GM18508 (cell line): ENCODE data around the gene POLG.

Experiments used
- ATAC-seq: cut with Tn5 transposase; IDR thresholded peaks from one replicate; pipeline ENCODE4 v1.9.1; 2021; ENCODE audit warnings: moderate number of reproducible peaks; ENCODE audit not compliant: insufficient read depth, unreplicated experiment

Gene POLG

DNA sequence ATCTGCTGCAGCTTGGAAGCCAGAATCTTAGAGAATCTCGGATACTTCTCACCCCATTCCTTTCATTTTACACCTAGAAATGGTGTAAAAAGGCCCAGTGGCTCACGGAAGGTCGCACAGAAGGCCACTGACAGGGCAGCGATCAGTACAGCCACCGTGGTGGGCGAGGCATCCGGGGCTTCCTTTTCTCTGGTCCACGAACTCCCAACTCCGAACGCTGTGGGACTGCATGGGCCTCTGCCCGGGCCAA, 36.3 kb upstream of the POLG start:
- ATAC-seq, result no peak

DNA sequence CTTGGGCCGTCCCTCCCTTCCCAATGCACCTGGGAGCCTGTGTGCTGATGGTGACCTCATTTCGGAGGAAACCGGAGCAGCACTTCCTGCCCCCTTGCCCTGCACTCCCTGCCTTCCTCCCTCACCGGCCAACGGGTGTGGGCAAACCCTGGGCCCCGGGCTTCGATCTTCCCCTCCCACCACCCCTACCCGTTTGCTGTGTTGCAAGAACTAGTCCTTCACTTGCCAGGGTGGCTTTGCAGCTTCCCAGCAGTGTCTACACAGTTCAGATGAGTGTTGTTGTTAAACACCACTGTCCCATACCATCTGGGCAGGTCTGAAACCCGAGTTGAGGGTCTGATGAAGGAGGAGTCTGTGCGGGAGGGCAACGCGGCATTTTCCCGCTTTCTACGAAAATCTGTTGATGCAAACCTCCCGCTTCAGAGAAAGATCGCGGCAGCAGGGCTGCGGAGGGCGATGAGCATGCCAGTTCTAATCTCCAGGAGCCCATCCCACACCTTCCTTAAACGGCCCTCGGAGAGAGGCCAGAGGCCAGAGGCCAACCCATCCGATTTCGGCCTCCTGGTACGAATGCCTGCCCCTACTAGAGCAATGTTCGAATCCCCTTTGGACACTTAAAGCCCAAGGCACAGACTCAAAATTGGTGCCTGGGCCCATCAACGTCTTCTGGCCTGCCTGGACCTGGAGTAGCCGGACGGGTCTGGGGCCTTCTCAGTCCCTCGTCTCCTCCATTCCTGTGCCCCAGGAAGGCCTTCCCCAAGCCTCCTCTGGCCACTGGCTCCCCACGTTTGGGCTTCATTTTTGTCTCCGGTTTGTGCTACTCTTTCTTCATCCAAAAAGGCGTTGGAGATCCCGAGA, 35.7 kb upstream of the POLG start:
- ATAC-seq, result no peak

DNA sequence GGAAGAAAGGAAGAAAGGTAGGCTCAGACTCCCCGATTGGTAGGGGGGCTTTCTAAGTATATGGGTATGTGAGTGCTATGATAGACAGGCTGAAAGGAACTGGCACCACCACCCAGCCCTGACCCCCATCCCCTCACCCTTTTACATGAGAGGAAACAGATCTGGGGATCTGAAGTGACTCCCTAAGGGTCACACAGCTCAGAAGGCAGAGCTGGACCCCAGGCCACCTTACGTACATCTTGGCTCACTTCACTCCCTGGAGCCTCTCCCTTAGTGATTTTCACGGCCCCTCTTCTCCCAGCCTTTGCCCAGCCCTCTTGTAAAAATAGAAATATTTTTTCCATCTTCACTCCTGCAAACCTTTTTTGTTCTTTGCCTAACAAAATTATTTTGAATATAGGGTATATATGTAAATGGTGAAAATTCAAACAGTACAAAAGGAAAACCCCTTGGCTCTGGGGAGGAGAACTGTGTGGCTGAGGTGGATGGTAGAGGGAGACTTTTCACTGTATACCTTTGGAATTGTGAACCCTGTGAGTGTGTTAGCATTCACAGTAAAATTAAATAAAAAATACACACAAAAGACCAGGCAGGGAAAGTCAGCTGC, 34.8 kb upstream of the POLG start:
- ATAC-seq, result no peak

DNA sequence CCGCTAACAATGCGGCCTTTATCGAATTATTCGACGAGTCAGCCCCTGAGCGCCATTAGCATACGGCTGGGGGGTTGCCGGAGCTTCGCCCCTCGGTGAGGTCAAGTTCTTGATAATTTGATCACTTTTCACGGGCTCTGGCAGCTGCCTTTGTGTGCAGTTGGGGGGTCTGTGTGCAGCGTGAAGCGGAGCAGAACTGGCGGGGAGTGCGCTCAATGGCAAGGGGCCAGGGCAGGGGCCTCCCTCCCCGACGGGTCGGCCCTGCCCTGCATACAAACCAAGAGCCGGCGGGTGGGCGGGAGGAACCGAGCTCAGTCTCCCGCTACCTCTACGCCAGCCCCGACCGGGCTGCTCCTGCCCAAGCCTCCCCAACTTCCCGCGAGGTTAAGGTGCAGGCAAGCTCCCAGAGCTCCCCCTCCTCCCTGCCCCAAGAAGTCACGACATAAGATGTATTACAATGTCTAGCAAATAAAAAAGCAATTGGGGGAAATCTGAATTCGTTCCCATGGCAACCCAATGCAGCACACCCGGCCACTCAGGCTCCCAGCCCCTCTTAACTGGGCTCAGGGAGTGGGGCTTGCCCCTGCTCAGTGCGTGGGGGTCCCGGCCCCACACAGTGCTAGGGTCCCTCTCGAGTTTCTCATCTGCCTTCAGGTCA, 34.1 kb upstream of the POLG start:
- ATAC-seq, result no peak

DNA sequence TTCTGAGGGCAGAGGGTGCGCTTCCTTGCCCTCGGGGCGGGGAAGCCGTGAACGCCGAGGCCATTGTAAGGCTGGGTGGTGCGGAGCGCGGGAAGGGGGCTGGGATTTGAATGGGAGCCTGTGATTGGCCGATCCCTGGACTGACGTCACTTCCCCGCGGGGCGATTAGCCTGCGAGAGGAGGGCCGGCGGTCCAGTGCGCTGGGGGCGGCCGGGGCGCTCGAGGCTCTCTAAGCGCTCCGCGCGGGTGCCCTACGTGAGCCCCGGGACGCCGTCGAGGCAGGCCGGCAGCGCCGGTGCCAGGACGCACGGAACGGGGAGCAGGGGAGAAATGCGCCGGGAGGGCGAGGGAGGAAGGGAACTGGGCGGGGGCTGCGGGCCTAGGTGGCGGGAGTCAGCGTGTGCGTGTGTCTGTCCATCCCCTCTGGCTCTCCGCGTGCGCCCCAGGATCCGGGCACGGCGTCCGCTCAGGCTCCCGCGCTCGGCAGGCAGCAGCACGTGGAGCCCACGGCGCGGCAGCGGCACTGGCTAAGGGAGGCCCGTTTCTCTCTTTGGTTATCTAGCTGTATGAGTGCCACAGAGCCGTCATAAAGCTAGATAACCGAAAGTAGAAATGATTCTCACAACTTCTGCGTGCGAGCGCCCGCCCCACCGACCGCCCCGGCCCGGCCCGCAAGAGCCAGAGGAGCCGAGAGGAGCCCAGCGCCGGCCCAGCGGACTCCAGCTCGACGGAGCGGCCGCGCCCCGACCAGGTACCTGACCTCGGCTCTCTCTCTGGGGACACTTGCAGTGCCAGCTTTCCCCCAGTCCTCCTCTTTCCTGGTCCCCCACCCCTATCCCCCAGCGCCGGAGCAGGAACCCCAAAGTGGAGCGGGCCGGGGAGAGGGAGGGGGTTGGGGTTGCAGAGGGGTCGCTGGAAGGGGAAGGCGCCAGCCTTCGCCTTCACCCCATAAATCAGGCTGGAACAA, 33.1 kb upstream of the POLG start:
- no peak for ATAC-seq

DNA sequence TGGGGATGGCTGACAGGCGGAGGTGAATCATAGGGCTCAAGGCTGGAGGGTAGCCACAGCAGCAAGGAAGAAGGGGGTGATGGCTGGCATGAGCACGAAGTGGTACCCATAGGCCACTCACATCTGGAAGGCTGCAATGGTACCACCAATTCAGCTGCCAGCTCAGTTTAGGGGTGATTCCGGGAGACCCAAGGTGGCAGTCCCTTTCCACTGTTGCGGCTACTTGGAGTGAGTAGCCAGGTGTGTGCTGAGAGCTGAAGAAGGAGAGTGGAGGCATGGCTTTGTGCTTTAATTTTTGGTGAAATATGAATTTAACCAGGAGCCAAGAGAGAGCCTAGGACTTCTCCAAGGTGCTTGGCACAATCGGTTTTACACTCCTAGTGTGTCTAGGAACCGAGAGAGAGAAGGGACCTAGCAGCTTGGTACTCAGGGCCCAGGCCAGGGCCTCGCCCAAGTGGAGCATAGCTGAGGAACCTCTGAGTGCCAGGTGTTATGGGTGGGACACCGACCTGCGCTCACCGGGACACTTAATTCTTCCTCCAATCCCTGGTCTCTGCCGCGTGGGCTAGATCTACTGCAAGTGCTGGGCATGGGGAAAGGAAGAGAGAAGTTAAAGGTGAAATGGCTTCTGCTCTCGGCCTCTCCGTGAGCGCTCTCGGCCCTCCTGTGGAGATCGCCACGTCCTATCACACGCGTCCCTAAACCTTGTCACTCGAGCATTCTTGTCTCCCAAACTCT, 32.2 kb upstream of the POLG start:
- ATAC-seq, result no peak

DNA sequence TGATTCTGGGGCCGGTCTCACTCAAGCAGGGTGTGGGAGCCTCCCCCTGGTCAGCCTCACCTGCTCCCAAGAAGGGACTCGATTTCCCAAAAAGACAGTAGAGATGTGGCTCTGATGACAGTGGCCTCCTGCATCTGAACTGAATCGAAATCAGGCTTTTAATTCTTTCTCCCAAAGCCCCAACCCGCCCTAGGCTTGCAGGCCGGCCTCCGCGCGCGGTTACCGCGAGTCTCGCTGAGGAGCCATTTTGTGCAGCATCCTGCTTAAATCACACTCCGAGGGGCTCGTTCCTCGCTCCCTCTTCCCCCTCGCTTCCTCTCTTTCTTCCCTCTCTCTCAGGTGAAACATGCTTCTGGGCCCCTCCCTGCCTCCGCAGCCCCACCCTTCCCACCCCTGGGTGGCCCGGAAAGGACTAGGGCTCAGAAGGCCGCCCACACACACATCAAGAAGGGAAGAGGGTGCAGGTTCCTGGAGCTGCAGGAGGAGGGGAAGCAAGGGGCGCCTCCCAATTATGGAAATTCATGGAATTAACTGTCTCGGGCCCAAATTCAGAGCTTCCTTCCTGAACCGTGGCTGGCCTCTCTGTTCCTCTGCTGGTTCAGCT, 30.9 kb upstream of the POLG start:
- no peak for ATAC-seq

DNA sequence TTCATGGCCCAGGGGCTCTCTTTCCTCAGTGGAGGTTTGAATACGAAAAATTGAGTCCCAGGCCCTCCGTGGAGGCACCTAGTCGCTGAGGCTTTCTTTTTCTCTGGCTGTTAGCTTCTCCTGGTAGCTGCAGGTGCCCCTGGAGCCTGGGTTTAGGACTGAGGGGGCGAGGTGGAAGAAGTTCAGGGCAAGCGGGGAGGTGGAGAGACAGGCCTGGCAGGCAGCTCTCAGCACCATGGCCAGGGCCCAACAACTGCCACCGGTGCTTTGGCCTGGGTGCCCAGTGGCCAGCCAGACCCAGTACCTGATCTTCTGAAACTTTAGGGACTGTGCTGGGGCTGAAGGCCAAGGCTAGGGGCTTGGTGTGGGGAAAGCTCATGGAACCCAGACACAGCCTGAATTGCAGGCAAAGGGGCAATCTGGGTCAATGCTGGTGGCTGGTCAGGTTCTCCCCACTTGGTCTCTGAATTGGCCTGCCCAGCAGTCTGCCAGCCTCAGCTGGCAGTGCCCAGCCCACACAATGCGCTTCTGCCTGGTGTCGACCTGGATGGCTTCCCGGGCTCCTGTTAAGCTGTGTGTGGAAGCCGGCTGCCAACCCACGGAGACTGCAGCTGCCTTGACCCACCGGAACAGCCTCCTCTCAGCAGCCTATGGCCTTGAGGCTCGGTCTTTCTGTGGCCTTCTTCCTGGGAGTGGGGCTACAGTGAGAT, 30.3 kb upstream of the POLG start:
- no peak for ATAC-seq

DNA sequence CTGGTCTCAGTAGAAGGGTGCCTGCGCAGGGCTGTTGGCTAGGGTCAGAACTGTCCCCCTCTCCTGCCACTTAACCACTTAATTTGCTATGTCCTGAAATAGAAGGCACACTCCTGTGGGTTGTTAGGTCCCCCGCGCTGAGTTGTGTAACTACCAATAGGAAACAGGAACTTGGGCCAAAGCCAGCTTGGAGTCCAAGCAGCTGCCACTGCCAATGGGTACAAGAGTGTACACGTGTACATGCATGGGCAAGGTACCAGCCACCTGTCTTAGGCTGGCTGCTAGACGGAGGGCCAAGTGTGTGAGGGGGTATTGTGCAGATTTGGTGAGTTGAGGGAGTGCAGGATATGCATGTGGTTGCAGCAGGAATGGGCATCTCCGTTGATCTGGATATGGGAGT, 29.7 kb upstream of the POLG start:
- no peak for ATAC-seq

DNA sequence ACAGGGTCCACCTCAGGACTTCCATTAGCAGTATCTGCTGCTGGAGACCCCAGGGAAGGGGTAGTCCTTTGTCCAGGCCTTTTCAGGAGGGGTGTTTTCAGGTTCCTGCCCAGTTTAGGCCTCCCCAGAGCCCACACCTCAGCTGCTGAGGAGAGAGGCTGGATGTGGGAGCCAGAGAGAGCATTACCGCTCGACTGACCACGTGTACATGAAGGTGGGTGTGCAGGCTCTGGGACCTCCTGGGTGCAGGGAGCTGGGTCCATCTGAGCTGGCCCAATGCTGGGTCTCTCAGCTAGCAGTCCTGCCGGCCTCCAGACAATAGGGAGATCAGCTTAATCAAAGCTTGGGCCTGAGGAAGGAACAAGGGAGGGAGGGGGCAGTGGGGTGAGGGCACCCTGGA, 29.1 kb upstream of the POLG start:
- ATAC-seq, result no peak

DNA sequence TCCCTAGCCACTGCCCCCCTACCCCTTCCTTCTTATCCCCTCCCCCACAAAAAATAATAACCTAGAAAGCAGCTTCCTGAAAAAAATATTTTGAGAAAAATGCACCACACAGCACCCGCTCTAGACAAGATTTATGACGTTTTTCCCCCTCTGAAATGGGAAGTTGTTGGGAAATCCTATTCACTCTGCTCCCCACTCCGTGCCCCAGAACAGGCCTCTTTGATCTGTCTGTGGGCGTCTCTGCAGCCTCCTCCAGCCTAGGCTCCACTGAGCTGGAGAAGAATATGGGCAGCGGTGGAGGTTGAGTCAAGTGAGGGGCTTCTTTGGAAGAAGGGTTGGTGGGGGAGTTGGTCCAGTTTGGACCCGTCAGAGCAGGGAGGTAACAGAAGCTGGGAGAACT, 28.5 kb upstream of the POLG start:
- ATAC-seq, result no peak

DNA sequence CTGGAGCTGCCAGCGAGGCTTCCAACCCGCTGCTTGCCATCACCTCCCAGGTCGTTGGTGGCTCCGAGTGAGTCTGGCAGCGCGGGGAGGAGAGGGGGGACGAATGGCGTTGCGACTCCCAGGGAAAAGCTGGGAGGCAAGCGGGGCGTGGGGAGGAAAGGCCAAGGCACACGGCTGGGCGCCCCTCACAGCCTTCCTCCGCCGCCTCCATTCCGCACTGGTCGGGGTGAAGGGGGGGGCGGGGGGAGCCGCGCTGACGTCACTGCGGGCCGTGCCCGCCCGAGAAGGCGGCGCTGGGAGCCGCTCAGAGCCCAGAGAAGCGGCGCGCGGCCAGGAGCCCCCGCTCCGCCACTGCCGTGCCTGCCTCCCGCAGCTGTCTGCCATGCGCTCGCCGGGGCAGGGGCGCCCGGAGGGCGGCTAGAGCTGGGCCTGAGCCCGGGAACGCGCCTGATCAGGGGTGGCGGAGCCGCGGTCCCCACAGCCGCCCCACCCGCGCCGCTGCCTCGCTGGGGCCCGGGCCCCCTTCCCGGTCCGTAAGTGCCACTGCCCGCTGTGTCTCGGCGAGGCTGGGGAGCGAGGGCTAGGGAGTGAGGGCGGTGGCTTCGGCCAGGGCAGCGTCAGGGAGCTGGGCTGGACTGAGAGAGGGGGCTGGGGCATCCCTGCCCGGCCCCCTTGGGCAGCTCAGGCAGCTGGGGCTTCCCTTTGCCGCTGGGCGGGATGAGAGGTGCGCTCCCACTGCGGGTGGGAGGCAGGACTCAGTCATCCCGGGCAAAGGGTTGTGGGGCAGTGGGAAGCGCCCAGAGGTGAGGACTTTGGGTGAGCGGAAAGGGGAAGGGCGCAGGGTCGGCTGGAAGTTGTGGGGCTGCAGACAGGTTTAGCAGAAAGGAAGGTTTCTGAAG, 27.8 kb upstream of the POLG start:
- no peak for ATAC-seq

DNA sequence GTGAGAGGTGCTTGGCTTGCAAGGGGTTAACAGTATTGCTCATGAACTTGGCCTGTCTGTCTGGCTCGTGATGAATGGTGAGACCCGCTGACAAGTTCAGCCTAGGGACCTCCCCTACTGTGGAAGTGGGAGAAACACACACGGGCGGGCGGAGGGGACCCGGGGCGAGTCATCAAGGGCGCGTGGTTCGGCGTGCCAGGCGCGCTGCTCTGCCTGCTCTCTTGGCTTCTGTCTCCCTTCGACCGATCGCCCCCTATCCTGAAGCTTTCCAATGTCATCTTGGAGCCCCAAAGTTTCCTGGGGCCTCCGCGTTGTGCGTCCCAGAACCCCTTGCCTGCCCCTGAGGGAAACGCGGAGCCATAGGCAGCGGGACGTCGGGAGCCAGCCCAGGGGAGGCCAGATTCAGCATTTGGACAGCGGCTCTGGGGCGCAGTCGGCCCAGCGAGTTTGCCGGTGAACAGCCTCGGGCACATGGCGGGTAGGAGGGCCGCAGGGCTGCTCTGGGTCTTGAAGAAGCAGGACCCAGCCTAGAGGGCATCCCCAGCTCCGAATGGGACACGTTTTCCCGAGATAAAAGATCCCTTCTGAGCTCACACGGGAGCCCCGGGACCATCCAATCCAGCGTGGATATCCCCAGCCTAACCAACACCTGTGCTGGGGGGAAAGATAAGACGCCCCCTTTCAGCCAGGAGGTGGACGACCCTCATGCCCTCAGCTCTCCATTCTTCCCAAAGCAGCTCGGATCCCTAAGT, 27.0 kb upstream of the POLG start:
- ATAC-seq, result no peak

DNA sequence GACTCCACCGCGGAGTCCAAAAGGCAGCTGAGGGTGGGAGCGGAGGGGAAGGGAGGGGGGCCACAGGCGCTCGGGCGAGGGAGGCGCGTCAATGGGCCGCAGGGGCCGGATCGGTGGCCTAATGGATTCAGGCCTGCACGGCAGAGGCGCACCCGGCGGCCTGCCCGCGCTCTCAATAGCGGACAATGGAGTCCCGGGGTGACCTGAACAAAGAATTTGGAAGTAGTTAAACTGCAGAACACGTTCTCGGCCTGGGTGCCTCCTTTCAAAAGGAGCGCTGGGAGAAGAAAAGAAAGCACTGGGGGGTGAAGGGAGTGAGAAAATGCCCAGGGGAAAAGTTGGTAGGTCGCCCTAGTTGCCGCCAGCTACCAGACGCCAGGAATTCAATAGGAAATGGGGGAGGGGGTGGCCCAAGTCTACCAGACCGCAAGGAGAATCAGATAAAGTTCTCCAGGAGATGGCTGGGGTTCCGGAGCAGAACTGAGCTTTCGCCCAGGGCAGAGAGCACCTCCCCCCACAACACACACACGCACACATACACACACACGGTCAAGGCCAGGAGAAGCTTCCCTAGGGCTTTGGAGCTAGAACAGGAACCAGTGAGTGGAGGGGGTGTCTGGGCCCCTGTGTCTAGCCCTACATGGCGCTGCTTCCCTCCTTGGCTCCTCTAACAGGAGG, 25.8 kb upstream of the POLG start:
- ATAC-seq, result no peak

DNA sequence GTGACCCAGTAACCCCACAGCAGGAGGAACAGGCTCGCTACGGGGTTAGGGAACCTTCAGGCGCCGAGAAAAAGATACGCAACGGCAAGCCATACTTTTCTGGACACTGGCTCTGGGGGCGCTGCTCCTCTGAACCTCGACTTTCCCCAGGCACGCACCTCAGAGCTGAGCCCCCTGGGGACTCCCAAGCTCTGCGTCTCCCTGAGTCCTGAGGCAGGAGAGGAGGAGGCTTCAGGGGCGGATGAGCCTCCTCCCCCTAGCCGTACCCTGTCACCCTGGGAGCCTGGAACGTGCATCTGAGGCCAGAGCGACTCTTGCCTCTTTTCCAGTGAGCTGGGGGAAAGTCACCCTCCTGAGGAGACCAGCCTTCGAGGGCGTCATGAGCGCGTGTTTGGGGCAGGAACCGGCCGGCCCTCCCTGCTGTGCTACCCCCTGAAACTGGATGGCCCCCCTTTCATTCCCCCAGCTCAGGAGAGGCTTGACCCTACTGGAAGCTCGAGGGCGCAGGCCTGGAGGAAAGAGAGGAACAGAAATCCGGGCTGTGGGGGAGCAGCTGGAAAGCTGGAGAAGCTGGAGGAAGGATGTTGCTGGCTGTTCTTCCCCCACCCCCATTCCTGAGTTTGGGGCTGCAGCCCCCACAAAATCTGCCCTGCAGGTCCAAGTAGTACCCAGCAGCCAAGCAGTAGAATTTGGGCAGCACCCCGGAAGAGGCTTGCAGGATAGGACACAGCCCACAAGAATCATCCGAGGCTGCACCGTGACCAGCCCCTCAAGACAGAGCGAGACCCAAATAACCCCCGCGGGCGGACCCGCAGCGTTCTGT, 25.1 kb upstream of the POLG start:
- ATAC-seq, result no peak
